Skeletal muscle satellite cell (primary cell): Measurements from ENCODE around the gene INHBC.
"Not testable (repeated sequence)": the region's sequence is repeated elsewhere in the genome, so short reads cannot be mapped to it uniquely, and the experiment has no call there.

Experiments
- H3K27me3 ChIP-seq: 2 replicates; pipeline ENCODE4 v1.7.0; 2013; ENCODE audit warnings: low read length; ENCODE audit not compliant: control insufficient read depth, insufficient read depth
- H3K36me3 ChIP-seq: 2 replicates; pipeline ENCODE4 v1.7.0; 2013; ENCODE audit warnings: mild to moderate bottlenecking, control low read depth, low read length; ENCODE audit not compliant: insufficient read depth
- H3K4me1 ChIP-seq: 2 replicates; pipeline ENCODE4 v1.7.0; 2013; ENCODE audit warnings: low read length; ENCODE audit not compliant: control insufficient read depth, insufficient read depth
- H3K4me2 ChIP-seq: 2 replicates; pipeline ENCODE4 v1.7.0; 2013; ENCODE audit warnings: mild to moderate bottlenecking, low read length
- H3K4me3 ChIP-seq: 2 replicates; pipeline ENCODE4 v1.7.0; 2013; ENCODE audit warnings: low read length
- H3K9ac ChIP-seq: 2 replicates; pipeline ENCODE4 v1.7.0; 2013; ENCODE audit warnings: mild to moderate bottlenecking, low read depth, low read length, moderate library complexity
- H3K9me3 ChIP-seq: replicated peaks from 2 replicates; pipeline ENCODE4 v1.7.0; 2013; ENCODE audit warnings: mild to moderate bottlenecking, control low read depth, low read length

Gene INHBC

DNA sequence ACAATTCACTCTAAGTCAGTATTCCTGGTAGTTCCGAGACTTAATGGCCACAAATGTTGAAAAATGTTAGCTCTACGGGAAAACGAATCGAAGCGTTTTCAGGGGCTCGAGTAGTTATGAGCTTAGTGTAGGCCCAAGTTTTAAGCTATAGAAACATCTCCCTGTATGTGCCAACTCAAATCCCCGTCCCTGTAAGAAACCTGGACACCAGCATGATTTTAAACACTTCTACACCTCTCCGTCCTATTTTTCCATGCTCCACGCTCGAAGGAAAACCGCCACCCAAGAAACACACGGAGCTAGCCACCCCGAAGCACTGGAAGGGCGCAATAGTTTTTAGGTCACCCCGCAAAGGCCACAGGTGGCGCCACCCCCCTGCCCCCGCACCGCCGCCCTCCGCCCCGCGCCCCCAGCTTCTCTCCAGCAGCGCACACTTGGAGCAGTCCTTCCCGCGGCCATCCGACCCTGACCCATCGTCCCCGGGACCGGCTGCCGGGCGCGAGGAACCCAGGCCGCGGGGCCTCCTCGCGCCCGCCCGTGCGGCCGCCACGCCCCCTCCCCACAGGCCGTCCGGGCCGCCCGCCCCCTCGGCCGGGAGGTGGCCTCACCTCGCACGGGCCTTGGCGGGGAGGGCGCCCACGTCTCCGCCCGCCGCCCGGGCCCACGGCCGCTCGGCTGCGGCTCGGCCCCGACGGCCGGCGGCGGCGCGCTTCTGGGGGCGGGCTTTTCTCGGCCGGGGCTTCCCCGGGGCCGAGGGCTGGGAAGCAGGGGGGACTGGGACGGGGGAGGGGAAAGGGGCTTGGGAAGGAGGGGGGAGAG, 4.3 kb upstream of the INHBC start:
- H3K27me3 ChIP-seq, result no peaks in the 10 kb centered on the region
- no peaks in the 10 kb centered on the region for H3K9me3 ChIP-seq
- peak overlapping the region; percentile 92 for H3K9ac ChIP-seq
- H3K4me1 ChIP-seq, result peaks cover 11% of the 10 kb centered on the region
- no peaks in the 10 kb centered on the region for H3K36me3 ChIP-seq
- peak overlapping the region; percentile 78 for H3K4me2 ChIP-seq
- peak overlapping the region; percentile 68 for H3K4me3 ChIP-seq

- Histone ChIP-seq H3K9me3 (no peaks in the 10 kb centered on the region), H3K4me2 (peak within 1 kb of the TSS; percentile 83), H3K36me3 (no peaks in the 10 kb centered on the region), H3K4me1 (peaks cover 11% of the 10 kb centered on the region), H3K9ac (peak within 1 kb of the TSS; percentile 92), H3K27me3 (no peaks in the 10 kb centered on the region), H3K4me3 (peak within 1 kb of the TSS; percentile 68)
These were observed 3.5 kb upstream of the INHBC start, which contains the start of gene R3HDM2 for GRCh38 chr12:57430931-57431566. Gene R3HDM2 (minus strand): TSS chr12:57431043. CDS start chr12:57310428, 120,615 bp downstream.

DNA sequence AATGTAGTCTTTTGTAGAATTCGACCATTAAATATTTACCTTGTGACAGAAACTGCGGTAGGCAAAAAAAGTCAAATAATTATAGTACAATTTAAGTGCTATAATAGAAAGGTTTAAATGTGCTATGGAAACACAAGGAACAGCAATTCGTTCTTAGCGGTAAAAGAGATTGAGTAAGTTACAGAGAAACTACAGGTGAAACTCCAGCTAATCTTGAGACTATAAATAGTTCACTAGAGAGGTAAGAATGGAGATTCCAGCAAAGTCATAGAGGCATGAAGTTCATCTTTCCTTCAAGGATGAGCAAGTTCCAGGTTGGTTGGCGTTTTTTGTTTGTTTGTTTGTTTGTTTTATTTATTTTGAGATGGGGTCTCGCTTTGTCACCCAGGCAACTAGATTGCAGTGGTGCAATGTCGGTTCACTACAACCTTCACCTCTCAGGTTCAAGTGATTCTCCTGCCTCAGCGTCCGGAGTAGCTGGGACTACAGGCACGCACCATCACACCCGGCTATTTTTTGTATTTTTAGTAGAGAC, 2.9 kb upstream of the INHBC start:
- Histone ChIP-seq H3K9me3 (no peaks in the 10 kb centered on the region), H3K4me3 (no peak overlapping the region), H3K4me2 (peak overlapping the region; percentile 83), H3K4me1 (peaks cover 11% of the 10 kb centered on the region), H3K36me3 (no peaks in the 10 kb centered on the region), H3K9ac (peak overlapping the region; percentile 92), H3K27me3 (no peaks in the 10 kb centered on the region)

GRCh38 chr12:57433370-57433769, 1.2 kb upstream of the INHBC start:
- Histone ChIP-seq H3K36me3 (no peaks in the 10 kb centered on the region), H3K9ac (no peak overlapping the region), H3K4me2 (no peak overlapping the region), H3K4me3 (no peak overlapping the region), H3K27me3 (no peaks in the 10 kb centered on the region), H3K9me3 (no peaks in the 10 kb centered on the region), H3K4me1 (peaks cover 11% of the 10 kb centered on the region)

- Histone ChIP-seq H3K9ac (no peak overlapping the region), H3K36me3 (no peaks in the 10 kb centered on the region), H3K9me3 (no peaks in the 10 kb centered on the region), H3K4me2 (no peak overlapping the region), H3K27me3 (no peaks in the 10 kb centered on the region), H3K4me1 (peaks cover 5% of the 10 kb centered on the region), H3K4me3 (no peak overlapping the region)
These were observed 709 bp downstream of the INHBC start for GRCh38 chr12:57435293-57435692.

- Histone ChIP-seq H3K9ac (no peak overlapping the region), H3K4me1 (no peaks in the 10 kb centered on the region), H3K9me3 (no peaks in the 10 kb centered on the region), H3K4me2 (no peak overlapping the region), H3K4me3 (no peak overlapping the region), H3K36me3 (no peaks in the 10 kb centered on the region), H3K27me3 (no peaks in the 10 kb centered on the region)
These were observed 3.8 kb downstream of the INHBC start for GRCh38 chr12:57438400-57438799.

DNA sequence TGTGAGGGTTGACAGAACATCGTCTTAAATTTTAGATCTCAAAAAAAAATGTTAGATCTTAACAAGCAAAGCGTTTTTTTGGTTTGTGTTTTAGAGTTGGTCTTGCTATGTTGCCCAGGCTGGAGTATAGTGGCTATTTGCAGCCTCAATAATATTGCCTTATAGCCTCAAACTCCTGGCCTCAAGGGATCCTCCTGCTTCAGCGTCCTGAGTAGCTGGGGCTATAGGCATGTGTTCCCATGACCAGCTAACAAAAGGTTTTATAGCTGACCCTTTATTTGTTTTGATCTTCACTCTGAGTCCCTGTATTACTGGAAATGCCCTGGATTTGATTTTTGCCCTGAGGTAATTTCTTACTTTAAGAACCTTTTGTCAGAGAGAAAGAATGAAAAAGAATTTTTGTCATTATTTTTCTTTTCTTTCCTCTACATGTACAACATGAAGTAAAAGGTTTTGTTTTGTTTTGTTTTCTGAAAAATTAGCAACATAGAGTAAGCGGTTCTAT, 5.2 kb downstream of the INHBC start:
- H3K9me3 ChIP-seq, result no peaks in the 10 kb centered on the region
- no peak overlapping the region for H3K4me3 ChIP-seq
- H3K4me1 ChIP-seq, result no peaks in the 10 kb centered on the region
- no peaks in the 10 kb centered on the region for H3K36me3 ChIP-seq
- no peak overlapping the region for H3K4me2 ChIP-seq
- H3K9ac ChIP-seq, result no peak overlapping the region
- no peaks in the 10 kb centered on the region for H3K27me3 ChIP-seq

GRCh38 chr12:57441393-57441792, 6.8 kb downstream of the INHBC start:
- not testable (repeated sequence) for H3K4me1 ChIP-seq, H3K4me3 ChIP-seq, H3K9me3 ChIP-seq, H3K4me2 ChIP-seq, H3K9ac ChIP-seq, H3K36me3 ChIP-seq, H3K27me3 ChIP-seq

GRCh38 chr12:57441846-57442427, 7.4 kb downstream of the INHBC start:
- Histone ChIP-seq H3K4me1 (no peaks in the 10 kb centered on the region), H3K27me3 (no peaks in the 10 kb centered on the region), H3K4me3 (no peak overlapping the region), H3K36me3 (no peaks in the 10 kb centered on the region), H3K4me2 (no peak overlapping the region), H3K9ac (no peak overlapping the region), H3K9me3 (no peaks in the 10 kb centered on the region)

DNA sequence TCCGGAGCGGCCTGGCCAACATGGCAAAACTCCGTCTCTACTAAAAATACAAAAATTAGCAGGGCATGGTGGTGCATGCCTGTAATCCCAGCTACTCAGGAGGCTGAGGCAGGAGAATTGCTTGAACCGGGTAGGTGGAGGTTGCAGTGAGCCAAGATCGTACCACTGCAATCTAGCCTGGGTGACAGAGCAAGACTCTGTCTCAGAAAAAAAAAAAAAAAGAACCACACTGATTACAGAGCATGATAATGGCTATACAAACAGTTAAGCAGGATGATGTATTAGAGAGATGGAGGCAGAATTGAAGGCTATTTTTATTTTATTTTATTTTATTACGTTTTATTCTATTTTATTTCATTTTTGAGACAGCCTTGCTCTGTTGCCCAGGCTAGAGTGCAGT, 9.8 kb downstream of the INHBC start:
- H3K4me3 ChIP-seq, H3K9ac ChIP-seq, H3K9me3 ChIP-seq, H3K4me1 ChIP-seq, H3K4me2 ChIP-seq, H3K27me3 ChIP-seq, H3K36me3 ChIP-seq: not testable (repeated sequence)

GRCh38 chr12:57444744-57445143, 10.2 kb downstream of the INHBC start:
- Histone ChIP-seq H3K4me3 (no peak overlapping the region), H3K4me1 (no peaks in the 10 kb centered on the region), H3K36me3 (no peaks in the 10 kb centered on the region), H3K9me3 (no peaks in the 10 kb centered on the region), H3K4me2 (no peak overlapping the region), H3K9ac (no peak overlapping the region), H3K27me3 (no peaks in the 10 kb centered on the region)
